ENCODE data around the gene TSTD1.
"Not testable (repeated sequence)": the region's sequence is repeated elsewhere in the genome, so short reads cannot be mapped to it uniquely, and the experiment has no call there.

Gene TSTD1

DNA sequence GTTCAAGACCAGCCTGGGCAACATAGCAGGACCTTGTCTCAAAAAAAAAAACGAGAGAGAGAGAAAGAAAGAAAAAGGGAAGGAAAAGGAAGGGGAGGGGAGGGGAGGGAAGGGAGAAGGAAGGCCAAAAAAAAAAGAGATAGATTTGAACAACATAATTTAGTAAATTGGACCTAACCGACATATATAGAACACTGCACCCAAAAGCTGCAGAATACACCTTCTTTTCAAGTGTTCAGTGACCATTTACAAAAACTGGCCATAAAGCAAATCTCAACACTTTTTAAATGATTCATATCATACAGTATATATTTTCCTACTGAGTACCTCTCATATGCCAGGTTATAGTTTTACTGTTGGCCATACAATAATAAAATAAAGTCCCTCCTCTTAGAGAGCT is 6.9 kb downstream of the TSTD1 start:
- no peak overlapping the region for H2BK120ac ChIP-seq (ENCODE audit: insufficient read depth, low read length, poor library complexity)
- no peak overlapping the region for H4K12ac ChIP-seq (ENCODE audit: low read depth, low read length)
- H2BK5ac ChIP-seq (ENCODE audit: low read depth, low read length, poor library complexity), result no peak overlapping the region
- H3K23ac ChIP-seq (ENCODE audit: low read length), result no peak overlapping the region
- no peak for DNase-seq
- H3K14ac ChIP-seq (ENCODE audit: low read length), result no peak overlapping the region
- no peaks in the 10 kb centered on the region for H3K79me1 ChIP-seq (ENCODE audit: low read length)
- WGBS (ENCODE audit: extremely low coverage, insufficient coverage, insufficient read length), result no CpG with 5 or more reads among the region's 2 CpGs
- H2AK5ac ChIP-seq (ENCODE audit: low read length), result no peak overlapping the region
- H3K9me3 ChIP-seq (ENCODE audit: insufficient read depth, low read depth, low read length), result peaks cover 4% of the 10 kb centered on the region
- H3K9ac ChIP-seq (ENCODE audit: low read length), result no peak overlapping the region
- H2BK12ac ChIP-seq (ENCODE audit: low read length), result no peak overlapping the region
- no peak overlapping the region for H3K18ac ChIP-seq (ENCODE audit: low read length)
- no peak overlapping the region for H3K4me3 ChIP-seq (ENCODE audit: low read depth, low read length)
- H3K27me3 ChIP-seq (ENCODE audit: insufficient read depth, low read length), result no peaks in the 10 kb centered on the region
- H3K27ac ChIP-seq (ENCODE audit: low read depth, low read length), result no peak overlapping the region
- H3K4me2 ChIP-seq (ENCODE audit: low read length), result no peak overlapping the region
- H3K4ac ChIP-seq (ENCODE audit: low read depth, low read length), result no peak overlapping the region
- no peak overlapping the region for H2AFZ ChIP-seq (ENCODE audit: insufficient read depth, low read length, poor library complexity)
- H3K79me2 ChIP-seq (ENCODE audit: control insufficient read depth, insufficient read depth, low read length, poor library complexity), result no peaks in the 10 kb centered on the region
- H4K8ac ChIP-seq (ENCODE audit: low read depth, low read length), result no peak overlapping the region
- peaks cover 0 to 2% of the 10 kb centered on the region in 2 experiments for H3K36me3 ChIP-seq (ENCODE audit: control insufficient read depth in 1 of 2, insufficient read depth in 2 of 2, low read length in 2 of 2)
- H3K4me1 ChIP-seq (ENCODE audit: control insufficient read depth in 1 of 2, insufficient read depth in 2 of 2, low read length in 2 of 2), result peaks cover 0 to 10% of the 10 kb centered on the region in 2 experiments
- H4K91ac ChIP-seq (ENCODE audit: low read depth, low read length), result no peak overlapping the region

DNA sequence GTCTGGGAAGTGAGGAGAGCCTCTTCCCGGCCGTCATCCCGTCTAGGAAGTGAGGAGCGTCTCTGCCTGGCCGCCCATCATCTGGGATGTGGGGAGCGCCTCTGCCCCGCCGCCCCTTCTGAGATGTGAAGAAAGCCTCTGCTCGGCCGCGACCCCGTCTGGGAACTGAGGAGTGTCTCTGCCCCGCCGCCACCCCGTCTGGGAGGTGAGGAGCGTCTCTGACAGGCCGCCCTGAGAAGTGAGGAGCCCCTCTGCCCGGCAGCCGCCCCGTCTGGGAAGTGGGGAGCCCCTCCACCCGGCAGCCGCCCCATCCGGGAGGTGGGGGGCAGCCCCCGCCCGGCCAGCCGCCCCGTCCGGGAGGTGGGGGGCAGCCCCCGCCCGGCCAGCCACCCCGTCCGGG is 9.3 kb downstream of the TSTD1 start:
- H3K4me3 ChIP-seq (ENCODE audit: low read depth, low read length); H3K18ac ChIP-seq (ENCODE audit: low read length); H3K9ac ChIP-seq (ENCODE audit: low read length); H4K91ac ChIP-seq (ENCODE audit: low read depth, low read length); H3K79me1 ChIP-seq (ENCODE audit: low read length); H3K4me2 ChIP-seq (ENCODE audit: low read length); H2AFZ ChIP-seq (ENCODE audit: insufficient read depth, low read length, poor library complexity); H3K79me2 ChIP-seq (ENCODE audit: control insufficient read depth, insufficient read depth, low read length, poor library complexity); H3K23ac ChIP-seq (ENCODE audit: low read length); H2BK5ac ChIP-seq (ENCODE audit: low read depth, low read length, poor library complexity); H3K4ac ChIP-seq (ENCODE audit: low read depth, low read length); H3K14ac ChIP-seq (ENCODE audit: low read length); H2BK120ac ChIP-seq (ENCODE audit: insufficient read depth, low read length, poor library complexity); H3K27me3 ChIP-seq (ENCODE audit: insufficient read depth, low read length); DNase-seq; H3K36me3 ChIP-seq (ENCODE audit: control insufficient read depth in 1 of 2, insufficient read depth in 2 of 2, low read length in 2 of 2); H2AK5ac ChIP-seq (ENCODE audit: low read length); H4K12ac ChIP-seq (ENCODE audit: low read depth, low read length); H4K8ac ChIP-seq (ENCODE audit: low read depth, low read length); H3K27ac ChIP-seq (ENCODE audit: low read depth, low read length); H2BK12ac ChIP-seq (ENCODE audit: low read length); H3K9me3 ChIP-seq (ENCODE audit: insufficient read depth, low read depth, low read length): not testable (repeated sequence)
- WGBS (ENCODE audit: extremely low coverage, insufficient coverage, insufficient read length), result no CpG with 5 or more reads among the region's 32 CpGs
- peaks cover 0 to 11% of the 10 kb centered on the region in 2 experiments for H3K4me1 ChIP-seq (ENCODE audit: control insufficient read depth in 1 of 2, insufficient read depth in 2 of 2, low read length in 2 of 2)

DNA sequence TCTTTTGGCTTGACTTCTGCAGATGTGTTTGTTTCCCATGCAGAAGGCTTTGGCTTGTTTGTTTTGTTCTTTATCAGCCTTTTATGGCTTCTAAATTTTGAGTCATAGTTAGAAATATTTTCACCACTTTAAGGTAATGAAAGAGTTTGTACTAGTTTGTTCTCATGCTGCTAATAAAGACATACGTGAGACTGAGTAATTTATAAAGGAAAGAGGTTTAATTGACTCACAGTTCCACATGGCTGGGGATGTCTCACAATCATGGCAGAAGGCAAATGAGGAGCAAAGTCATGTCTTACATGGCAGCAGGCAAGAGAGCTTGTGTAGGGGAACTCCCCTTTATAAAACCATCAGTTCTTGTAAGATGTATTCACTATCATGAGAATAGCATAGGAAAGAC is 11.8 kb downstream of the TSTD1 start:
- not testable (repeated sequence) for H2BK120ac ChIP-seq (ENCODE audit: insufficient read depth, low read length, poor library complexity); H3K9ac ChIP-seq (ENCODE audit: low read length); H3K4ac ChIP-seq (ENCODE audit: low read depth, low read length); H2AK5ac ChIP-seq (ENCODE audit: low read length); H3K23ac ChIP-seq (ENCODE audit: low read length); H3K4me1 ChIP-seq (ENCODE audit: control insufficient read depth in 1 of 2, insufficient read depth in 2 of 2, low read length in 2 of 2); H4K8ac ChIP-seq (ENCODE audit: low read depth, low read length); H3K18ac ChIP-seq (ENCODE audit: low read length); H3K9me3 ChIP-seq (ENCODE audit: insufficient read depth, low read depth, low read length); DNase-seq; H3K79me2 ChIP-seq (ENCODE audit: control insufficient read depth, insufficient read depth, low read length, poor library complexity); H2BK5ac ChIP-seq (ENCODE audit: low read depth, low read length, poor library complexity); H3K4me3 ChIP-seq (ENCODE audit: low read depth, low read length); H3K4me2 ChIP-seq (ENCODE audit: low read length); H4K12ac ChIP-seq (ENCODE audit: low read depth, low read length); H3K14ac ChIP-seq (ENCODE audit: low read length); H3K27ac ChIP-seq (ENCODE audit: low read depth, low read length); H2AFZ ChIP-seq (ENCODE audit: insufficient read depth, low read length, poor library complexity); H3K27me3 ChIP-seq (ENCODE audit: insufficient read depth, low read length); H4K91ac ChIP-seq (ENCODE audit: low read depth, low read length); H3K79me1 ChIP-seq (ENCODE audit: low read length); H2BK12ac ChIP-seq (ENCODE audit: low read length); H3K36me3 ChIP-seq (ENCODE audit: control insufficient read depth in 1 of 2, insufficient read depth in 2 of 2, low read length in 2 of 2)
- no CpG with 5 or more reads among the region's 1 CpG for WGBS (ENCODE audit: extremely low coverage, insufficient coverage, insufficient read length)

DNA sequence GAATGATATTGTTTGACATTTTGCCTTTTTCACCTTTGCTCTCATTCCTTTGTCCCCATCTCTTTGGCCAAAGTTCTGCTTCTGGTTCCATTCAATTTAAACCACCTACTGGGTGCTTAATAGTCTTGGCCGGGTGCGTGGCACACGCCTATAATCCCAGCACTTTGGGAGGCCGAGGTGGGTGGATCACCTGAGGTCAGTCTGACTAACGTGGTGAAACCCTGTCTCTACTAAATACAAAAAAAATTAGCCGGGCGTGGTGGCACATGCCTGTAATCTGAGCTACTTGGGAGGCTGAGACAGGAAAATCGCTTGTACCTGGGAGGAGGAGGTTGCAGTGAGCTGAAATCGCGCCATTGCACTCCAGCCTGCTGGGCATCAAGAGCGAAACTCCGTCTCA is 16.3 kb downstream of the TSTD1 start:
- not testable (repeated sequence) for H3K18ac ChIP-seq (ENCODE audit: low read length); H3K27me3 ChIP-seq (ENCODE audit: insufficient read depth, low read length); H3K4ac ChIP-seq (ENCODE audit: low read depth, low read length); H3K27ac ChIP-seq (ENCODE audit: low read depth, low read length); H4K8ac ChIP-seq (ENCODE audit: low read depth, low read length); H3K4me2 ChIP-seq (ENCODE audit: low read length); H4K12ac ChIP-seq (ENCODE audit: low read depth, low read length); H3K4me3 ChIP-seq (ENCODE audit: low read depth, low read length); H3K9me3 ChIP-seq (ENCODE audit: insufficient read depth, low read depth, low read length); H4K91ac ChIP-seq (ENCODE audit: low read depth, low read length); H3K14ac ChIP-seq (ENCODE audit: low read length); H2AFZ ChIP-seq (ENCODE audit: insufficient read depth, low read length, poor library complexity); H3K36me3 ChIP-seq (ENCODE audit: control insufficient read depth in 1 of 2, insufficient read depth in 2 of 2, low read length in 2 of 2); H3K9ac ChIP-seq (ENCODE audit: low read length); H2BK120ac ChIP-seq (ENCODE audit: insufficient read depth, low read length, poor library complexity); H2BK12ac ChIP-seq (ENCODE audit: low read length); H2BK5ac ChIP-seq (ENCODE audit: low read depth, low read length, poor library complexity); H2AK5ac ChIP-seq (ENCODE audit: low read length); H3K23ac ChIP-seq (ENCODE audit: low read length)
- peak; percentile 59 to 60 for DNase-seq
- Histone ChIP-seq H3K4me1 (ENCODE audit: control insufficient read depth in 1 of 2, insufficient read depth in 2 of 2, low read length in 2 of 2) (peaks cover 13 to 18% of the 10 kb centered on the region in 2 experiments), H3K79me1 (ENCODE audit: low read length) (peaks cover 29% of the 10 kb centered on the region), H3K79me2 (ENCODE audit: control insufficient read depth, insufficient read depth, low read length, poor library complexity) (peaks cover 23% of the 10 kb centered on the region)
- WGBS (ENCODE audit: extremely low coverage, insufficient coverage, insufficient read length), result no CpG with 5 or more reads among the region's 12 CpGs
